SHP77 treated with DMSO at 0.1 percent for 48 hours (cell line): ENCODE measurements around the gene TPRN.

Source experiments
- DNase-seq: peaks from one replicate; lab custom pipeline; 2025; lab: John Stamatoyannopoulos, UW

The TPRN gene

GRCh38 chr9:137141976-137142936 lies 58.3 kb downstream of the TPRN start:
- no peak for DNase-seq
